Spleen (tissue), 7 donors: ENCODE results near the gene ZRANB1.

Experiments
- CTCF ChIP-seq, 11 experiments: fragments of 200-600 bp in 7 of 11; fragments of 450-650 bp in 4 of 11; sonication (generic) in 4 of 11; IDR thresholded peaks in 8 of 11; conservative IDR thresholded peaks in 3 of 11; 1 replicate in 7 of 11; 2 replicates in 4 of 11; pipeline versions ENCODE4 v1.4.0 to v1.8.0; 2016 to 2021; ENCODE audit warnings: antibody characterized with exemption in 11 of 11, inconsistent platforms in 4 of 11, mild to moderate bottlenecking in 1 of 11
- POLR2AphosphoS5 ChIP-seq, 3 donors: sonication (generic); formaldehyde crosslinking; IDR thresholded peaks; one replicate each; pipeline ENCODE4 v1.5.1; 2017; ENCODE audit warnings: antibody characterized with exemption in 3 of 3
- donor health status: DM: no; HTN: no; CAD: no; lungs with moderate emphysema.
- donor health status: DM: no; HTN: no; CAD: no.
- donor health status: DM: no; HTN: no; CAD: no.

DNA sequence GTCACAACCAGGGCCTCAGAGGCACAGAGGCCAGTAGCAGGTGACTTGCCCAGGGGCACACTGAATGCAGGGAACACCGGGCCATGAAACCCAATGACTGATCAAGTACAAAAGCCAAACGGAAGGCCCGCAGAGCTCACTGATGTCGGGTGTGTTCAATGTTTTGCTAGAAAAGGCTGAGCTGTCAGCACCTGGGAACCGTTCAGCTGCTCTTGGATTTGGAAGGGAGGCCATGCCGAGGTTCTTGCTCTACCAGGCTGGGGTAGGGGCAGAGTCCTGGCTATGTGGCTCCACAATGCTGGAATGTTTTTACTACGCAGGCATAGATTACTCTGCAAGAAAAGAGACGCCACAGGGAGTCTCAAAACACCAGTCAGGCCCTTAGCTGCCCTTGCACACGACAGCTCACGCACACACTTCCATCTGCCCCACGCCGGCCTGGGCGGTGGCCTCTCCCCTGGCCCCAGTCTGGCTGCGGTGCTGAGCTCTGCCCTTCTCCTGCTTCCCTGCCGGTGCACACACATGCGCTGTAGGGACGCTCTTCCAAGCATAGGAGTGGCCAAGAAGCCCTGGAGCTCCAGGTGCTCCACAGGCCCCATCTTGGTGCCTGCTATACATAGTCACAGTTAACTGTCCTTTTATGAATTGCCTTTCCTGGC lies 79.9 kb downstream of the ZRANB1 start:
- no peak for TF ChIP-seq CTCF (IDR thresholded peaks at IDR 0.05 in 8 of 11, conservative IDR thresholded peaks at IDR 0.05 in 3 of 11)
- no peak for TF ChIP-seq POLR2AphosphoS5 (IDR thresholded peaks at IDR 0.05)
